ENCODE data around the gene USP46. TPM values are rescaled to one million over a fixed set of nuclear protein-coding genes. Genes with fewer than 3 reads are reported as not detected.
A peak's percentile ranks its signal among the peaks of the same experiment; 100 is the strongest.

Gene USP46
- polyA plus RNA-seq, 6 donors from 2014 or later: 1.2 to 5.2 (median 1.8) TPM

GRCh38 chr4:52646741-52647140 lies 12.4 kb downstream of the USP46 start:
- H3K4me1 Mint-ChIP-seq: peaks cover 12 to 16% (median 15%) of the 10 kb centered on the region in 3 donors
- ATAC-seq (ENCODE audit: low read depth in 2 of 2): no peak

GRCh38 chr4:52646096-52646495 lies 13.0 kb downstream of the USP46 start:
- peak overlapping the region in 1 of 6 donors; percentile 51 for H3K27ac Mint-ChIP-seq
- no peaks in the 10 kb centered on the region for H3K27me3 Mint-ChIP-seq
- H3K9me3 Mint-ChIP-seq: no peaks in the 10 kb centered on the region
- DNase-seq (no peak), ATAC-seq (ENCODE audit: low read depth in 2 of 2) (no peak)
- peaks cover 10 to 20% (median 15%) of the 10 kb centered on the region in 3 donors for H3K4me1 Mint-ChIP-seq
- no peak overlapping the region for H3K4me3 Mint-ChIP-seq
- peaks cover 0 to 4% of the 10 kb centered on the region in 2 donors for H3K36me3 Mint-ChIP-seq

More at GRCh38 chr4:52646741-52647140, 12.4 kb downstream of the USP46 start:
- no peak overlapping the region for H3K4me3 Mint-ChIP-seq
- DNase-seq: no peak
- H3K27ac Mint-ChIP-seq: no peak overlapping the region
- H3K27me3 Mint-ChIP-seq: no peaks in the 10 kb centered on the region
- peaks cover 0 to 4% of the 10 kb centered on the region in 2 donors for H3K36me3 Mint-ChIP-seq
- no peaks in the 10 kb centered on the region for H3K9me3 Mint-ChIP-seq

GRCh38 chr4:52645300-52645699 lies 13.8 kb downstream of the USP46 start:
- no peaks in the 10 kb centered on the region for H3K9me3 Mint-ChIP-seq
- H3K27ac Mint-ChIP-seq: peak overlapping the region in 2 of 6 donors; percentile 51 to 80
- DNase-seq: no peak
- no peak overlapping the region for H3K4me3 Mint-ChIP-seq
- peaks cover 10 to 23% (median 15%) of the 10 kb centered on the region in 3 donors for H3K4me1 Mint-ChIP-seq
- H3K36me3 Mint-ChIP-seq: peaks cover 0 to 3% of the 10 kb centered on the region in 2 donors
- no peaks in the 10 kb centered on the region for H3K27me3 Mint-ChIP-seq
- peak; percentile 48 to 64 for ATAC-seq (ENCODE audit: low read depth in 2 of 2)

- H3K27ac Mint-ChIP-seq: peak overlapping the region in 1 of 6 donors; percentile 49
- no peak overlapping the region for H3K4me3 Mint-ChIP-seq
- DNase-seq: no peak
- H3K9me3 Mint-ChIP-seq: no peaks in the 10 kb centered on the region
- H3K36me3 Mint-ChIP-seq: no peaks in the 10 kb centered on the region
- H3K27me3 Mint-ChIP-seq: no peaks in the 10 kb centered on the region
- peaks cover 12 to 25% (median 22%) of the 10 kb centered on the region in 3 donors for H3K4me1 Mint-ChIP-seq
- no peak for ATAC-seq (ENCODE audit: low read depth in 2 of 2)
Observed at GRCh38 chr4:52643785-52644244, 15.3 kb downstream of the USP46 start.

GRCh38 chr4:52643190-52643589 lies 15.9 kb downstream of the USP46 start:
- Mint-ChIP-seq H3K27me3 (no peaks in the 10 kb centered on the region), H3K9me3 (no peaks in the 10 kb centered on the region), H3K4me3 (no peak overlapping the region), H3K4me1 (peaks cover 16 to 29% (median 25%) of the 10 kb centered on the region in 3 donors), H3K36me3 (no peaks in the 10 kb centered on the region), H3K27ac (peak overlapping the region in 3 of 6 donors; percentile 9 to 47 (median 34))
- ATAC-seq (ENCODE audit: low read depth in 2 of 2) (no peak), DNase-seq (no peak)

GRCh38 chr4:52641854-52642563 lies 17.1 kb downstream of the USP46 start:
- Mint-ChIP-seq H3K4me1 (peaks cover 28 to 41% (median 34%) of the 10 kb centered on the region in 3 donors), H3K4me3 (no peak overlapping the region), H3K36me3 (no peaks in the 10 kb centered on the region), H3K27ac (no peak overlapping the region), H3K27me3 (no peaks in the 10 kb centered on the region), H3K9me3 (no peaks in the 10 kb centered on the region)
- no peak for DNase-seq
- no peak for ATAC-seq (ENCODE audit: low read depth in 2 of 2)

- Mint-ChIP-seq H3K9me3 (no peaks in the 10 kb centered on the region), H3K27ac (no peak overlapping the region), H3K4me3 (no peak overlapping the region), H3K27me3 (no peaks in the 10 kb centered on the region), H3K4me1 (peaks cover 28 to 40% (median 33%) of the 10 kb centered on the region in 3 donors), H3K36me3 (no peaks in the 10 kb centered on the region)
- no peak for DNase-seq
- no peak for ATAC-seq (ENCODE audit: low read depth in 2 of 2)
Observed at GRCh38 chr4:52640808-52641565, 18.1 kb downstream of the USP46 start.

GRCh38 chr4:52638717-52639116 lies 20.4 kb downstream of the USP46 start:
- H3K4me3 Mint-ChIP-seq: no peak overlapping the region
- H3K9me3 Mint-ChIP-seq: no peaks in the 10 kb centered on the region
- H3K27ac Mint-ChIP-seq: peak overlapping the region in 4 of 6 donors; percentile 12 to 43 (median 30)
- ATAC-seq (ENCODE audit: low read depth in 2 of 2) (peak; percentile 98 to 99), DNase-seq (peak; percentile 52)
- H3K36me3 Mint-ChIP-seq: no peaks in the 10 kb centered on the region
- H3K4me1 Mint-ChIP-seq: peaks cover 29 to 44% (median 31%) of the 10 kb centered on the region in 3 donors
- H3K27me3 Mint-ChIP-seq: no peaks in the 10 kb centered on the region

GRCh38 chr4:52637116-52637515 lies 22.0 kb downstream of the USP46 start:
- ATAC-seq (ENCODE audit: low read depth in 2 of 2): no peak
- no peaks in the 10 kb centered on the region for H3K27me3 Mint-ChIP-seq
- no peaks in the 10 kb centered on the region for H3K36me3 Mint-ChIP-seq
- peaks cover 29 to 54% (median 31%) of the 10 kb centered on the region in 3 donors for H3K4me1 Mint-ChIP-seq
- no peak for DNase-seq
- peak overlapping the region in 1 of 8 donors; percentile 48 for H3K4me3 Mint-ChIP-seq
- peak overlapping the region in 5 of 6 donors; percentile 14 to 81 (median 58) for H3K27ac Mint-ChIP-seq
- no peaks in the 10 kb centered on the region for H3K9me3 Mint-ChIP-seq

- peaks cover 29 to 45% (median 31%) of the 10 kb centered on the region in 3 donors for H3K4me1 Mint-ChIP-seq
- DNase-seq (no peak), ATAC-seq (ENCODE audit: low read depth in 2 of 2) (no peak)
- H3K4me3 Mint-ChIP-seq: no peak overlapping the region
- H3K36me3 Mint-ChIP-seq: no peaks in the 10 kb centered on the region
- H3K27ac Mint-ChIP-seq: peak overlapping the region in 2 of 6 donors; percentile 18 to 49
- no peaks in the 10 kb centered on the region for H3K27me3 Mint-ChIP-seq
- H3K9me3 Mint-ChIP-seq: no peaks in the 10 kb centered on the region
Observed at GRCh38 chr4:52635560-52635959, 23.5 kb downstream of the USP46 start.

- peaks cover 29 to 45% (median 31%) of the 10 kb centered on the region in 3 donors for H3K4me1 Mint-ChIP-seq
- no peaks in the 10 kb centered on the region for H3K36me3 Mint-ChIP-seq
- no peak overlapping the region for H3K4me3 Mint-ChIP-seq
- no peak for DNase-seq
- ATAC-seq (ENCODE audit: low read depth in 2 of 2): no peak
- H3K27me3 Mint-ChIP-seq: no peaks in the 10 kb centered on the region
- no peaks in the 10 kb centered on the region for H3K9me3 Mint-ChIP-seq
- H3K27ac Mint-ChIP-seq: peak overlapping the region in 1 of 6 donors; percentile 30
Observed at GRCh38 chr4:52635130-52635529, 24.0 kb downstream of the USP46 start.

GRCh38 chr4:52633846-52634245 lies 25.3 kb downstream of the USP46 start:
- Mint-ChIP-seq H3K9me3 (no peaks in the 10 kb centered on the region), H3K27ac (no peak overlapping the region), H3K4me1 (peaks cover 22 to 43% (median 30%) of the 10 kb centered on the region in 3 donors), H3K36me3 (no peaks in the 10 kb centered on the region), H3K4me3 (no peak overlapping the region), H3K27me3 (no peaks in the 10 kb centered on the region)
- no peak for DNase-seq
- no peak for ATAC-seq (ENCODE audit: low read depth in 2 of 2)

GRCh38 chr4:52628974-52629373 lies 30.1 kb downstream of the USP46 start:
- Mint-ChIP-seq H3K4me3 (no peak overlapping the region), H3K36me3 (peaks cover 0 to 7% of the 10 kb centered on the region in 2 donors), H3K9me3 (no peaks in the 10 kb centered on the region), H3K27ac (no peak overlapping the region), H3K4me1 (peaks cover 0 to 10% (median 2%) of the 10 kb centered on the region in 3 donors), H3K27me3 (no peaks in the 10 kb centered on the region)
- no peak for ATAC-seq (ENCODE audit: low read depth in 2 of 2)
- no peak for DNase-seq
